ENCODE measurements around the gene SNRPA.

SNRPA gene

GRCh38 chr19:40750874-40751537, at the start of gene SNRPA:
Gene SNRPA (plus strand): TSS chr19:40751203. CDS start chr19:40751409, 206 bp downstream.
- Mint-ChIP-seq H3K9me3 (no peaks in the 10 kb centered on the region), H3K4me1 (peaks cover 38% of the 10 kb centered on the region), H3K4me3 (peak within 1 kb of the TSS; percentile 100), H3K27me3 (no peaks in the 10 kb centered on the region), H3K36me3 (peaks cover 24% of the 10 kb centered on the region), H3K27ac (peak within 1 kb of the TSS; percentile 100)

DNA sequence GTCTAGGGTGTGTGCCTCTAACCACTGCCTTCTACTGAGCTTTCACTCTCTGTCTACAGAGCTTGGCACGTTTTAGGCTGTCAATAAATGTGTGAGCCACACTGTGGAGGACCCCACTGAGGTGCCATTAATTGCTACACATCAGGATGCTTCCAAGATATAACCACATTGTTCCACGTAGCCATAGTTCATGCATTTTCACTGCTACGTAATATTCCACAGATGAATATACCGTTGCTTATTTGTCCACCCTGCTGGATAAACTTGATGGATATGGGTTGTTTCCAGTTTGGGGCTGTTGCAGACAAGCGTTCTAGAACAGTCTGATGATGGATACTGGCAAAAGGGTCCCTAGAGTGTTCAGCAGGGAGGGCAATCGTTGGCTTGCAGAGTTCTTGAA, 49.2 kb upstream of the SNRPA start:
- no peak overlapping the region for H3K27ac Mint-ChIP-seq
- H3K4me3 Mint-ChIP-seq, result no peak overlapping the region
- peaks cover 6% of the 10 kb centered on the region for H3K36me3 Mint-ChIP-seq
- H3K9me3 Mint-ChIP-seq, result no peaks in the 10 kb centered on the region
- no peaks in the 10 kb centered on the region for H3K27me3 Mint-ChIP-seq
- no peaks in the 10 kb centered on the region for H3K4me1 Mint-ChIP-seq

- Mint-ChIP-seq H3K27me3 (no peaks in the 10 kb centered on the region), H3K4me1 (no peaks in the 10 kb centered on the region), H3K36me3 (peaks cover 6% of the 10 kb centered on the region), H3K4me3 (no peak overlapping the region), H3K9me3 (no peaks in the 10 kb centered on the region), H3K27ac (no peak overlapping the region)
Measured at GRCh38 chr19:40702337-40703012, 48.5 kb upstream of the SNRPA start.

- Mint-ChIP-seq H3K9me3 (no peaks in the 10 kb centered on the region), H3K27me3 (no peaks in the 10 kb centered on the region), H3K4me1 (no peaks in the 10 kb centered on the region), H3K36me3 (peaks cover 6% of the 10 kb centered on the region), H3K4me3 (no peak overlapping the region), H3K27ac (no peak overlapping the region)
Measured at GRCh38 chr19:40703029-40703755, 47.8 kb upstream of the SNRPA start.

DNA sequence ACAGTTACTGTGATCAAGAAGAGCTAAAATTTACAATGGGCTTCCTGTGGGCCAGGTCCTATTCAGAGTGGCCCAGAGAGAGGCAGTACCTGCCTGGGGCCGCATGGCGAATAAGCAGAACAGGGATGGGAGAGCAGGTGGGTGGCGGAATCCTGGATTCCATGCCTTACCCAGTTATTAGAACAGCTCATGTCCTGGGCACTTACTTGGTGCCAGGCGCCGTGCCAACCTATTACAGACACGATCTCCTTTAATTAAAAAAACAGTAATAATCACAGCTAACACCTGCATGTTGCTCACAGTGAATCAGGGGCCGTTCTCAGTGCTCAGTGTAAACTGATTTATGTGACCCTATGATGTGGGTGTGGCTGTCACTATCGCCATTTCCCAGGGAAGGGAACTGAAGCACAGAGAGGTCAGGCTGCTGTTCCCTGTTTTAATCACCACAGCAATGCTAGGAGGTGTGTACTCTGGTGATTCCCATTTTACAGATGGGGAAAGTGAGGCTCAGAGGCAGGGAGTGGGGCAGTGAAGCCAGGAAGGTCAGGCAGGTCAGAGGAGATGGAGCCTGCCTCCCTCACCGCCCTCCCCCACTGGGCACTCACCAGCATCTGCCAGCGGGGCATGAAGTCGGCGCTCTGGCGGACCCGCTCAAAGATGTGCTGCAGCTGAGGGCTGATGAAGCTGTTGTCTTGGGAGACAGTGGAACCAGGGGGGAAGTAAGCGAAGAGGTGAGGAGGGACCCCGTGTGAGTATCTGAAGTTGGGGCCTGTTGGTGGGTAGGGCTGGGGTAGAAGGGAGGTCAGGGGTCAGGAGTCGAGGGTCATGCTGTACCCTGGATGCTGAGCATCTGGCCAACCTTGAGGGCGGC, 46.3 kb upstream of the SNRPA start:
- Mint-ChIP-seq H3K27me3 (no peaks in the 10 kb centered on the region), H3K4me3 (no peak overlapping the region), H3K4me1 (peaks cover 7% of the 10 kb centered on the region), H3K9me3 (no peaks in the 10 kb centered on the region), H3K36me3 (peaks cover 12% of the 10 kb centered on the region), H3K27ac (no peak overlapping the region)

DNA sequence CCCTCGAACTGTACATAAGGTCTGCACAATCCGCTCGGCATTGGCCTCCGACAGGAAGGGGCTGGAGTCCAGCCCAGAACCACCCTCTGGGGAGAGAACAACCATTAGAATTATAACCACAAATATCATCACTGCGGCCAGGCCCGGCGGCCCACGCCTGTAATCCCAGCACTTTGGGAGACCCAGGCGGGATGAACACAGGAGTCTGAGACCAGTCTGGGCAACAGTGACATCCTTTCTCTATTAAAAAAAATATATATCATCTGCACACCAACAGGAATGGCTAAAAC, 45.7 kb upstream of the SNRPA start:
- Mint-ChIP-seq H3K4me1 (peaks cover 7% of the 10 kb centered on the region), H3K4me3 (no peak overlapping the region), H3K36me3 (peaks cover 12% of the 10 kb centered on the region), H3K9me3 (no peaks in the 10 kb centered on the region), H3K27me3 (no peaks in the 10 kb centered on the region), H3K27ac (no peak overlapping the region)

GRCh38 chr19:40705950-40706619, 44.9 kb upstream of the SNRPA start:
- peaks cover 8% of the 10 kb centered on the region for H3K4me1 Mint-ChIP-seq
- peaks cover 13% of the 10 kb centered on the region for H3K36me3 Mint-ChIP-seq
- no peaks in the 10 kb centered on the region for H3K9me3 Mint-ChIP-seq
- H3K27ac Mint-ChIP-seq, result no peak overlapping the region
- H3K27me3 Mint-ChIP-seq, result no peaks in the 10 kb centered on the region
- H3K4me3 Mint-ChIP-seq, result no peak overlapping the region

DNA sequence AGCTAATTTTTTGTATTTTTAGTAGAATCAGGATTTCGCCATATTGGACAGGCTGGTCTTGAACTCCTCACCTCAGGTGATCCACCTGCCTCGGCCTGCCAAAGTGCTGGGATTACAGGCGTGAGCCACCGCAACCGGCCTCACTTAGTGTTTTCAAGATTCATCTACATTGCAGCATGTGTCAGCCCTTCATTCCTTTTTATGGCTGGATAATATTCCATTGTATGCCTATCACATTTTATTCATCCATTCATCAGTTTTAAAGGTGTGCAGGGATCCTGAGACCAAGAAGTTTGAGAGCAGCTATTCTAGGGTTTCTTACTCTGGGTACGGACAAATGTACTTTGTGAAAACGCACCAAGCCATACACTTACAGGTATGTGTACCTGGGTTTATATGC, 43.4 kb upstream of the SNRPA start:
- peaks cover 15% of the 10 kb centered on the region for H3K36me3 Mint-ChIP-seq

GRCh38 chr19:40709817-40710216, 41.2 kb upstream of the SNRPA start:
- no peaks in the 10 kb centered on the region for H3K27me3 Mint-ChIP-seq
- H3K9me3 Mint-ChIP-seq, result no peaks in the 10 kb centered on the region
- peaks cover 28% of the 10 kb centered on the region for H3K4me1 Mint-ChIP-seq
- peaks cover 14% of the 10 kb centered on the region for H3K36me3 Mint-ChIP-seq
- no peak overlapping the region for H3K4me3 Mint-ChIP-seq
- H3K27ac Mint-ChIP-seq, result no peak overlapping the region

More for the DNA sequence above, 43.4 kb upstream of the SNRPA start:
- Mint-ChIP-seq H3K4me3 (no peak overlapping the region), H3K27me3 (no peaks in the 10 kb centered on the region), H3K27ac (no peak overlapping the region), H3K4me1 (peaks cover 17% of the 10 kb centered on the region), H3K9me3 (no peaks in the 10 kb centered on the region)

DNA sequence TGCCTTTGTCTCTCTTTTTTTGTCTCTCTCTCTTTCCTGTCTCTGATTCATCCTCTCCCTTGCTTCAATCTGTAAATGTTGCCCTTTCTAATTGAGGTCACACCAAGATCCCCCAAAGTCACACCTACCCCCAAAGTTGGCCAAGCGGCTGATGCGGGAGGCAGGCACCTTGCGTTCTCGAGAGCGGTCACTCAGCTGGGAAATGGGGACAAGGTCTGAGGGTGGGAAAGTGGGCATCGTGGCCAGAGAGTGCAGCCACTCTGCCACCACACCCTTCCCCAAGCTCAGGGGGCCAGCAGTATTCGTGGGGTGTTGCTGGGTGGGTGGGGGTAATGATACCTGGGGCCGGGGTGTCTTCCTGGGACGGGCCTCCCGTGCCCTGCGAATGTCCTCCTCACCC, 37.1 kb upstream of the SNRPA start:
- H3K9me3 Mint-ChIP-seq, result no peaks in the 10 kb centered on the region
- H3K27me3 Mint-ChIP-seq, result no peaks in the 10 kb centered on the region
- peaks cover 51% of the 10 kb centered on the region for H3K4me1 Mint-ChIP-seq
- no peak overlapping the region for H3K27ac Mint-ChIP-seq
- H3K4me3 Mint-ChIP-seq, result peak overlapping the region; percentile 61
- H3K36me3 Mint-ChIP-seq, result peaks cover 12% of the 10 kb centered on the region

- Mint-ChIP-seq H3K4me1 (peaks cover 54% of the 10 kb centered on the region), H3K36me3 (peaks cover 7% of the 10 kb centered on the region), H3K4me3 (peak overlapping the region; percentile 86), H3K9me3 (no peaks in the 10 kb centered on the region), H3K27me3 (no peaks in the 10 kb centered on the region), H3K27ac (peak overlapping the region; percentile 95)
Measured at GRCh38 chr19:40714441-40715299, 36.3 kb upstream of the SNRPA start.

- H3K36me3 Mint-ChIP-seq, result peaks cover 12% of the 10 kb centered on the region
- H3K27me3 Mint-ChIP-seq, result no peaks in the 10 kb centered on the region
- peaks cover 66% of the 10 kb centered on the region for H3K4me1 Mint-ChIP-seq
Measured at GRCh38 chr19:40716031-40716481, 34.9 kb upstream of the SNRPA start.

DNA sequence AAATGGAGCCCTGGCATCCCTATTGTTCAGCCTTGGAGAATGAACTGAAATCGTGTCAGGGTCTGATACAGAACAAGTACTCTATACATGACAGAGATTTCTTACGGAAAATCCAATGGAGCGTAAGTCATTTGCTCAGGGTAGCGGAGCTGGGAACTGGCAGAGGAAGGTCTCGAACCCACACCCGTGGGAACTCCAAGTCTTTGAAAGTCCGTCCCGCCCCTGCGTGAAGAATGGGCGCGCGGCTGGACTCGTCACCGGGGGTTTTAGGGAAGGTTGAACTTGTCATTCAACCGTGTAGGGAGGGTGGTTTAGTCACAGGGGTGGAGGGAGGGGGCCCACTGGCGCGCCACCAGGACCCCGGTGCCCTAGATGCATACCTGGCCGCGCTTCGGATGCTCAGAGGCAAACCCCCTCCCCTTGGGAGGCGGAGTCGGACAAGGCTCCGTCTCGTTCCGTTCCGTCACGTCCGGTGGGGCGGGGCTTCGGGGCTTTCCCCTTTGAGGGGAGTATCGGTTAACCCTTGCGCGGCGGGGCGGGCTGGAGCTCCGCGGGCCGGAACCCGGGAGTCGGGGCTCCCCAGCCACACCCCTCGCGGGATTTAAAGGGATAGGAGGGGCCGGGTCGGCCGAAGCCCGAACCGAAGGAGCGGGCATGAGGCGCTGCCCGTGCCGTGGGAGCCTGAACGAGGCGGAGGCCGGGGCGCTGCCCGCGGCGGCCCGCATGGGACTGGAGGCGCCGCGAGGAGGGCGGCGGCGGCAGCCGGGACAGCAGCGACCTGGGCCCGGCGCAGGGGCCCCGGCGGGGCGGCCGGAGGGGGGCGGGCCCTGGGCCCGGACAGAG, 34.3 kb upstream of the SNRPA start, which contains the start of the genes COQ8B and ITPKC:
COQ8B (minus strand) TSS at position 405 of the 843 bp plus-strand sequence. CDS start 2,254 bp downstream, outside the sequence.
ITPKC (plus strand) TSS at position 631 of the 843 bp plus-strand sequence; CDS start at position 655, 24 bp downstream.
- H3K4me1 Mint-ChIP-seq, result peaks cover 61% of the 10 kb centered on the region
- H3K27ac Mint-ChIP-seq, result peak within 1 kb of the TSS; percentile 95
- H3K4me3 Mint-ChIP-seq, result peak within 1 kb of the TSS; percentile 94
- H3K36me3 Mint-ChIP-seq, result peaks cover 7% of the 10 kb centered on the region
- no peaks in the 10 kb centered on the region for H3K27me3 Mint-ChIP-seq
- H3K9me3 Mint-ChIP-seq, result no peaks in the 10 kb centered on the region

More at GRCh38 chr19:40716031-40716481, 34.9 kb upstream of the SNRPA start:
- Mint-ChIP-seq H3K27ac (peak overlapping the region; percentile 95), H3K4me3 (peak overlapping the region; percentile 86), H3K9me3 (no peaks in the 10 kb centered on the region)
